CD8-positive, alpha-beta memory T cell (primary cell): ENCODE results near the gene LRSAM1. TPM values are rescaled to one million over a fixed set of nuclear protein-coding genes. Genes with fewer than 3 reads are reported as not detected.

Experiments used
- CTCF ChIA-PET: fragments of 350-600 bp; sonication (Branson Sonifier 250); formaldehyde crosslinking; loops from one replicate; lab custom pipeline; 2021; ENCODE audit warnings: antibody characterized with exemption; lab: Charles Lee
- POLR2A ChIA-PET: fragments of 350-600 bp; sonication (Branson Sonifier 250); formaldehyde crosslinking; loops from one replicate; lab custom pipeline; 2021; ENCODE audit warnings: antibody characterized with exemption; lab: Charles Lee
- DNase-seq, 5 donors: peaks; one replicate each; pipeline versions ENCODE4 v3.0.0 to v3.0.0-alpha.2; 2020 to 2022; ENCODE audit warnings: mixed read lengths in 1 of 5
- H3K27ac ChIP-seq: one replicate; pipeline ENCODE4 v1.7.0; 2013; ENCODE audit warnings: low read depth, mild to moderate bottlenecking, low read length, moderate library complexity
- H3K27me3 ChIP-seq: 2 replicates; pipeline ENCODE4 v1.7.0; 2013; ENCODE audit warnings: low read length, mild to moderate bottlenecking; ENCODE audit not compliant: insufficient read depth, poor library complexity, severe bottlenecking
- H3K36me3 ChIP-seq: 2 replicates; pipeline ENCODE4 v1.7.0; 2013; ENCODE audit warnings: mild to moderate bottlenecking, low read length, moderate library complexity; ENCODE audit not compliant: insufficient read depth
- H3K4me1 ChIP-seq: 2 replicates; pipeline ENCODE4 v1.7.0; 2013; ENCODE audit warnings: mild to moderate bottlenecking, low read length, moderate library complexity; ENCODE audit not compliant: insufficient read depth
- H3K4me3 ChIP-seq: 2 replicates; pipeline ENCODE4 v1.7.0; 2013; ENCODE audit warnings: mild to moderate bottlenecking, low read length
- H3K9me3 ChIP-seq: 2 replicates; pipeline ENCODE4 v1.7.0; 2013; ENCODE audit warnings: mild to moderate bottlenecking, low read length
- H3K27ac Mint-ChIP-seq, 8 donors: one replicate each; pipeline ENCODE4 v1.8.0; 2020 to 2021; ENCODE audit warnings: mixed read lengths in 8 of 8, mild to moderate bottlenecking in 6 of 8, inconsistent platforms in 3 of 8, moderate library complexity in 3 of 8
- H3K27me3 Mint-ChIP-seq, 2 donors: one replicate each; pipeline ENCODE4 v1.8.0; 2020 to 2021; ENCODE audit warnings: mixed read lengths in 2 of 2, mild to moderate bottlenecking in 1 of 2, moderate library complexity in 1 of 2
- H3K36me3 Mint-ChIP-seq, 3 donors: one replicate each; pipeline ENCODE4 v1.8.0; 2020 to 2021; ENCODE audit warnings: mixed read lengths in 3 of 3, inconsistent platforms in 1 of 3, mild to moderate bottlenecking in 1 of 3
- H3K4me1 Mint-ChIP-seq, 3 donors: one replicate each; pipeline ENCODE4 v1.8.0; 2020 to 2021; ENCODE audit warnings: mixed read lengths in 3 of 3, inconsistent platforms in 1 of 3, mild to moderate bottlenecking in 1 of 3
- H3K4me3 Mint-ChIP-seq, 7 donors: one replicate each; pipeline ENCODE4 v1.8.0; 2020 to 2021; ENCODE audit warnings: mixed read lengths in 7 of 7, mild to moderate bottlenecking in 6 of 7, moderate library complexity in 4 of 7, inconsistent platforms in 2 of 7
- H3K9me3 Mint-ChIP-seq, 5 donors: one replicate each; pipeline ENCODE4 v1.8.0; 2020 to 2022; ENCODE audit warnings: mixed read lengths in 5 of 5, mild to moderate bottlenecking in 3 of 5, moderate library complexity in 2 of 5, inconsistent platforms in 1 of 5
- polyA plus RNA-seq: library from polyadenylated mRNA; unstranded; fragments of 300-500 nt; fragmentation: Illumina TruSeq; gene quantifications from one replicate; pipeline ENCODE4 v1.2.3, GENCODE V29; 2021
- total RNA-seq, 2 experiments: library from RNA; stranded (reverse); gene quantifications; one replicate each; pipeline ENCODE4 v1.2.3, GENCODE V29; 2021

LRSAM1 gene
- total and polyA plus RNA-seq, 3 experiments from 2014 or later, result 9.5 to 23.0 (median 22.6) TPM

GRCh38 chr9:127517620-127518019 is 66.3 kb downstream of the LRSAM1 start:
- no peak overlapping the region for H3K27ac Mint-ChIP-seq
- H3K4me1 Mint-ChIP-seq, result peaks cover 0 to 4% (median 2%) of the 10 kb centered on the region in 3 donors
- H3K27me3 Mint-ChIP-seq, result peaks cover 0 to 1% of the 10 kb centered on the region in 2 donors
- ChIA-PET POLR2A (no interaction called here), CTCF (no interaction called here)
- no peak overlapping the region for H3K27ac ChIP-seq
- H3K9me3 Mint-ChIP-seq, result no peaks in the 10 kb centered on the region
- H3K27me3 ChIP-seq, result no peaks in the 10 kb centered on the region
- no peaks in the 10 kb centered on the region for H3K9me3 ChIP-seq
- no peaks in the 10 kb centered on the region for H3K4me1 ChIP-seq
- no peak overlapping the region for H3K4me3 ChIP-seq
- no peak for DNase-seq
- H3K36me3 Mint-ChIP-seq, result peaks cover 0 to 35% (median 9%) of the 10 kb centered on the region in 3 donors
- H3K36me3 ChIP-seq, result no peaks in the 10 kb centered on the region
- no peak overlapping the region for H3K4me3 Mint-ChIP-seq

- no peak overlapping the region for H3K27ac ChIP-seq
- no peaks in the 10 kb centered on the region for H3K36me3 ChIP-seq
- peaks cover 6 to 33% (median 9%) of the 10 kb centered on the region in 3 donors for H3K36me3 Mint-ChIP-seq
- no peaks in the 10 kb centered on the region for H3K4me1 ChIP-seq
- no peak overlapping the region for H3K4me3 ChIP-seq
- peaks cover 0 to 1% of the 10 kb centered on the region in 2 donors for H3K27me3 Mint-ChIP-seq
- DNase-seq, result no peak
- H3K27ac Mint-ChIP-seq, result peak overlapping the region in 1 of 8 donors; percentile 66
- H3K27me3 ChIP-seq, result no peaks in the 10 kb centered on the region
- CTCF ChIA-PET, result no interaction called here
- POLR2A ChIA-PET, result no interaction called here
- H3K9me3 ChIP-seq, result peaks cover 1% of the 10 kb centered on the region
- H3K4me3 Mint-ChIP-seq, result no peak overlapping the region
- peaks cover 0 to 2% (median 0%) of the 10 kb centered on the region in 5 donors for H3K9me3 Mint-ChIP-seq
- H3K4me1 Mint-ChIP-seq, result peaks cover 0 to 4% (median 2%) of the 10 kb centered on the region in 3 donors
Measured at GRCh38 chr9:127518091-127518856, 67.0 kb downstream of the LRSAM1 start.

GRCh38 chr9:127519301-127520166 is 68.2 kb downstream of the LRSAM1 start:
- peaks cover 6% of the 10 kb centered on the region for H3K36me3 ChIP-seq
- no peak overlapping the region for H3K27ac ChIP-seq
- ChIA-PET POLR2A (no interaction called here), CTCF (no interaction called here)
- no peak for DNase-seq
- Mint-ChIP-seq H3K36me3 (peaks cover 9 to 38% (median 12%) of the 10 kb centered on the region in 3 donors), H3K9me3 (peaks cover 0 to 6% (median 2%) of the 10 kb centered on the region in 5 donors), H3K27me3 (peaks cover 0 to 1% of the 10 kb centered on the region in 2 donors), H3K4me1 (peaks cover 0 to 4% (median 2%) of the 10 kb centered on the region in 3 donors), H3K4me3 (no peak overlapping the region), H3K27ac (peak overlapping the region in 1 of 8 donors; percentile 19)
- H3K9me3 ChIP-seq, result peaks cover 6% of the 10 kb centered on the region
- no peaks in the 10 kb centered on the region for H3K27me3 ChIP-seq
- no peaks in the 10 kb centered on the region for H3K4me1 ChIP-seq
- H3K4me3 ChIP-seq, result no peak overlapping the region

GRCh38 chr9:127520941-127521918 is 69.9 kb downstream of the LRSAM1 start:
- CTCF ChIA-PET, result interaction anchor here (0.7 to 1.4 kb wide), 3 partner anchors 32 to 69 kb away, joined by 3 to 4 read pairs (median 3); no protein-coding TSS in a partner anchor

GRCh38 chr9:127521919-127522304 is 70.6 kb downstream of the LRSAM1 start:
- H3K27me3 ChIP-seq, result no peaks in the 10 kb centered on the region
- DNase-seq, result no peak
- peaks cover 0 to 1% of the 10 kb centered on the region in 2 donors for H3K27me3 Mint-ChIP-seq
- peaks cover 16% of the 10 kb centered on the region for H3K36me3 ChIP-seq
- H3K4me1 ChIP-seq, result no peaks in the 10 kb centered on the region
- H3K9me3 Mint-ChIP-seq, result peaks cover 2 to 14% (median 10%) of the 10 kb centered on the region in 5 donors
- H3K27ac Mint-ChIP-seq, result no peak overlapping the region
- CTCF ChIA-PET, result interaction anchor here (1.4 kb wide), 1 partner anchor 31 kb away, joined by 3 read pairs; no protein-coding TSS in a partner anchor
- no peak overlapping the region for H3K27ac ChIP-seq
- no peak overlapping the region for H3K4me3 ChIP-seq
- peaks cover 0 to 4% (median 2%) of the 10 kb centered on the region in 3 donors for H3K4me1 Mint-ChIP-seq
- H3K9me3 ChIP-seq, result peaks cover 15% of the 10 kb centered on the region
- peaks cover 9 to 46% (median 28%) of the 10 kb centered on the region in 3 donors for H3K36me3 Mint-ChIP-seq
- POLR2A ChIA-PET, result no interaction called here
- H3K4me3 Mint-ChIP-seq, result no peak overlapping the region

More at GRCh38 chr9:127520941-127521918, 69.9 kb downstream of the LRSAM1 start:
- Mint-ChIP-seq H3K27ac (no peak overlapping the region), H3K4me1 (peaks cover 0 to 4% (median 2%) of the 10 kb centered on the region in 3 donors), H3K4me3 (no peak overlapping the region), H3K9me3 (peaks cover 2 to 14% (median 10%) of the 10 kb centered on the region in 5 donors), H3K27me3 (peaks cover 0 to 1% of the 10 kb centered on the region in 2 donors), H3K36me3 (peaks cover 14 to 46% (median 24%) of the 10 kb centered on the region in 3 donors)
- peaks cover 15% of the 10 kb centered on the region for H3K9me3 ChIP-seq
- no peaks in the 10 kb centered on the region for H3K27me3 ChIP-seq
- H3K27ac ChIP-seq, result no peak overlapping the region
- POLR2A ChIA-PET, result no interaction called here
- H3K4me1 ChIP-seq, result no peaks in the 10 kb centered on the region
- peaks cover 16% of the 10 kb centered on the region for H3K36me3 ChIP-seq
- no peak for DNase-seq
- H3K4me3 ChIP-seq, result no peak overlapping the region

- Mint-ChIP-seq H3K4me1 (peaks cover 0 to 4% (median 2%) of the 10 kb centered on the region in 3 donors), H3K4me3 (no peak overlapping the region), H3K27ac (no peak overlapping the region), H3K9me3 (peaks cover 2 to 14% (median 10%) of the 10 kb centered on the region in 5 donors), H3K27me3 (peaks cover 0 to 1% of the 10 kb centered on the region in 2 donors), H3K36me3 (peaks cover 9 to 39% (median 28%) of the 10 kb centered on the region in 3 donors)
- ChIA-PET POLR2A (no interaction called here), CTCF (no interaction called here)
- H3K36me3 ChIP-seq, result peaks cover 16% of the 10 kb centered on the region
- no peak overlapping the region for H3K4me3 ChIP-seq
- H3K9me3 ChIP-seq, result peaks cover 15% of the 10 kb centered on the region
- no peak for DNase-seq
- no peaks in the 10 kb centered on the region for H3K27me3 ChIP-seq
- no peaks in the 10 kb centered on the region for H3K4me1 ChIP-seq
- H3K27ac ChIP-seq, result no peak overlapping the region
Measured at GRCh38 chr9:127522727-127523126, 71.4 kb downstream of the LRSAM1 start.

GRCh38 chr9:127523312-127523851 is 72.1 kb downstream of the LRSAM1 start:
- ChIA-PET POLR2A (interaction anchor here (0.5 kb wide), 1 partner anchor 76 kb away, joined by 3 read pairs; no protein-coding TSS in a partner anchor), CTCF (no interaction called here)
- Histone ChIP-seq H3K4me3 (no peak overlapping the region), H3K4me1 (no peaks in the 10 kb centered on the region), H3K27me3 (no peaks in the 10 kb centered on the region), H3K36me3 (peaks cover 16% of the 10 kb centered on the region), H3K9me3 (peaks cover 15% of the 10 kb centered on the region), H3K27ac (no peak overlapping the region)
- Mint-ChIP-seq H3K4me3 (no peak overlapping the region), H3K27me3 (peaks cover 0 to 1% of the 10 kb centered on the region in 2 donors), H3K9me3 (peaks cover 2 to 14% (median 10%) of the 10 kb centered on the region in 5 donors), H3K27ac (no peak overlapping the region), H3K36me3 (peaks cover 12 to 36% (median 28%) of the 10 kb centered on the region in 3 donors), H3K4me1 (peaks cover 0 to 4% (median 2%) of the 10 kb centered on the region in 3 donors)
- no peak for DNase-seq
